ENCODE data around the gene PMVK. TPM values are rescaled to one million over a fixed set of nuclear protein-coding genes. Genes with fewer than 3 reads are reported as not detected.

The PMVK gene
- total RNA-seq, 1 donor from 2014 or later: 38.4 TPM

DNA sequence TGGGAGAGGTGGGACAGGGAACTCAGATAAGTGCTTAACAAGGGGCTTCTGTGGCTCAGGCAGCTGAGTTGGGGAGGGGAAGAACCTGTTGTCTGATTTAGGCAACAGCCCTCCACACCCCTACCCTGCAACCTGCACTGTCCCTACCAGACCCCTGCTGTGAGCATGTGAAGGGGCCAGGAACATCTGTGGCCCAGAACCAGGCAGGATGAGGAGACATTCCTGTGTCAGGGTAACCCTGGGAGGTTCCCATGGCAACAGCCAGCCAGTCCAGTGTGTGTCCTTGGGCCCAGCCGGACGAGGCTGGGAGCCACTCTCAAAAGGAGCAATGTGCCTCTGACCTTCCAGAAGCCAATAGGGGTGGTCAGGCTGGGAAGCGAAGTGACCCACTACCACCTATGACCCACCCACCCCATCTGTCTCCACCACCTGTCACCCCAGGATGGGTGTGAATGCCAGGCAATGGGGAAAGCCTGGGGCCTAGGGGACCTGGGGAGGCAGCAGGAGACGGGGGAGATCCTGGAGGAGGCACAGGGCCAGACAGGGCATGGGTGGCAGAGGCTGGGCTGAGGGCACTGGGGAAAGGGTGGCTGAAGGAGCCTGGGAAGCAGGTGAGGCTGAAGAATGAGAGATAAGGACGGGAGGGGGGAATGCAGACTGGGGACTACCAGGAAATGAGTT, 5.0 kb upstream of the PMVK start:
- Histone ChIP-seq H3K36me3 (peaks cover 17% of the 10 kb centered on the region), H3K9me3 (no peaks in the 10 kb centered on the region), H3K27ac (peak overlapping the region; percentile 44), H3K4me1 (peaks cover 36% of the 10 kb centered on the region), H3K4me3 (no peak overlapping the region), H3K27me3 (no peaks in the 10 kb centered on the region)
- intact Hi-C loops (cut with DNase I): no loop called here
- DNase-seq: no peak
- TF ChIP-seq, protein P1, sequence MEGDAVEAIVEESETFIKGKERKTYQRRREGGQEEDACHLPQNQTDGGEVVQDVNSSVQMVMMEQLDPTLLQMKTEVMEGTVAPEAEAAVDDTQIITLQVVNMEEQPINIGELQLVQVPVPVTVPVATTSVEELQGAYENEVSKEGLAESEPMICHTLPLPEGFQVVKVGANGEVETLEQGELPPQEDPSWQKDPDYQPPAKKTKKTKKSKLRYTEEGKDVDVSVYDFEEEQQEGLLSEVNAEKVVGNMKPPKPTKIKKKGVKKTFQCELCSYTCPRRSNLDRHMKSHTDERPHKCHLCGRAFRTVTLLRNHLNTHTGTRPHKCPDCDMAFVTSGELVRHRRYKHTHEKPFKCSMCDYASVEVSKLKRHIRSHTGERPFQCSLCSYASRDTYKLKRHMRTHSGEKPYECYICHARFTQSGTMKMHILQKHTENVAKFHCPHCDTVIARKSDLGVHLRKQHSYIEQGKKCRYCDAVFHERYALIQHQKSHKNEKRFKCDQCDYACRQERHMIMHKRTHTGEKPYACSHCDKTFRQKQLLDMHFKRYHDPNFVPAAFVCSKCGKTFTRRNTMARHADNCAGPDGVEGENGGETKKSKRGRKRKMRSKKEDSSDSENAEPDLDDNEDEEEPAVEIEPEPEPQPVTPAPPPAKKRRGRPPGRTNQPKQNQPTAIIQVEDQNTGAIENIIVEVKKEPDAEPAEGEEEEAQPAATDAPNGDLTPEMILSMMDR (IDR thresholded peaks at IDR 0.05): no peak
- no peak for ATAC-seq

DNA sequence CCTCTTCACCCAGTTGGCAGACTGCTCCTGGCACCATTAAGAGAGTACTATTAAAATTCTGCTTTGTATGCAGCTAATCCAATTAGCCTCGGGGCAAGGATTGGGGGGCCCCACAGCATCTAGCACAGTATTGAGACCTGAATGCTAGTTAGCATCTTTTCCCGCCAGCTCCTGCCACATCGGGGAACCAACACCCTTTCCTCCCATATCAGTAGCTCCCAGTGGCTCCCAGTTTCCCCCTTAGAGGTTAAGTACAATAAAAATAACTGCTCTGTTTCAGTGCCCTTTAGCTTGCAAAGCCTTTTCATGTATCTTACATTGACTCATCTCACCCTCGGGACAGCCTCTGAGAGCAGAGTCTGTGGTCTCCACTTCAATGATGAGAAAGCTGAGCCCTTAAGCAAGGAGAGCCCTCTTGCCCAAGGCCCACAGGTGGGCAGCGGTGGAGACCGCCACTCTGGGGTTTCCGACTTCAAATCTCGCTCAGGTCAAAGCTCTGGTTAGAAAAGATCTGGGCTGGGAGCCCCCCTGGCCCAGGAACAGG, 4.2 kb upstream of the PMVK start:
- no peak overlapping the region for H3K27ac ChIP-seq
- no peak overlapping the region for H3K4me3 ChIP-seq
- peaks cover 10% of the 10 kb centered on the region for H3K36me3 ChIP-seq
- no peaks in the 10 kb centered on the region for H3K9me3 ChIP-seq
- TF ChIP-seq, protein P1 (IDR thresholded peaks at IDR 0.05): no peak
- H3K27me3 ChIP-seq: no peaks in the 10 kb centered on the region
- ATAC-seq (no peak), DNase-seq (no peak)
- intact Hi-C loops (cut with DNase I): no loop called here
- H3K4me1 ChIP-seq: peaks cover 41% of the 10 kb centered on the region

DNA sequence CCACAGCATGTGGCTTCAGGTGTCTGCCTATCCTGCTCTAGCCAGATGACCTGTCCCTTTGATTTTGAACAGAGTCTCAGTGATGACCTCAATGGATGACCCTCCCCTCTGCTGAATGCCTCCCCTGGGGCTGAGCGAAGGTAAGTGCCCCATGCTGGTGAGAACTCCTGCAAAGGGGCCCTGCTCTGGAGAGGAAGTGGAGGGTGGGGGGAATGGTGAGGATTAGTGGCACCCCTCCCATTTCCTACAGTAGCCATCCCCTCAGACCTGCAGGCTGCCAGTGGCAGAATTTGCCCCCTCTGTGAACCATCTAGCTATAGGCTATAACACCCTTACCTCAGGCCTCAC, 3.7 kb upstream of the PMVK start:
- intact Hi-C loops (cut with DNase I): no loop called here

DNA sequence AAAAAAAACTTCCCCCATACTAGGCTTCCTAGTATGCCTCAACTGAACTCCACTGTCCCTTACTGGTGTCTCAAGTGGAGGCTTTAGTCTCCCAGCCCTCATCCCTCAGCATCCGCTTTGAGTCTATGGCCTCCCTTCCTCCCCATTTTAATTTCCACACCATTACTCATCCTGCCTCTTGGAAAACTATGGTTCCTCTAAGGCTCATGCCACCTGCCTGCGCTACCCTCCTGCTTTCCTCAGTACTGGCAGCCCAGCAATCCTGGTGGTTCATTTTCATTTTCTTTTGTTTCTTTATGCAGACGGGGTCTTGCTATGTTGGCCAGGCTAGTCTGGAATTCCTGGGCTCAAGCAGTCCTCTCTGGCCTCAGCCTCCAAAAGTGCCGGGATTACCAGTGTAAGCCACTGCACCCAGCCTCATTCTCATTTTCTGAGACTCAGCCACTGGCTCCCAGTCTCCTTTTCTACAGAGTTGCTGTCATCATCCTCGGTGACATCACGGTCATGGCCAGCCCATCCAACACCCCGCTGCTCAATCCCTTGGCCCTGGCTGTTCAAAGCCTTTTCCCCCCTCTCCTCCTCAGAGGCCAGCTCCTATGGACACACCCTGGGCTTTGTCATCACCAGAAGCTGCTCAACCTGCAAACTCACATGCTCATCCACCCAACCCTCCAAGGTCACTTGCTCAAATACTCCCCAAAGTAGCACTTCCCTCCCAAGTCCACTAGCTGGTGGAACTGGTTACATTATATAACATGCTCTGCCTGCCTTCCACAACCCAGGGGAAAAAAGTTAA, 2.3 kb upstream of the PMVK start:
- ATAC-seq (no peak), DNase-seq (no peak)
- H3K36me3 ChIP-seq: no peaks in the 10 kb centered on the region
- H3K27ac ChIP-seq: peak overlapping the region; percentile 99
- H3K4me3 ChIP-seq: no peak overlapping the region
- no peaks in the 10 kb centered on the region for H3K27me3 ChIP-seq
- H3K4me1 ChIP-seq: peaks cover 41% of the 10 kb centered on the region
- H3K9me3 ChIP-seq: no peaks in the 10 kb centered on the region
- intact Hi-C loops (cut with DNase I): no loop called here
- TF ChIP-seq, protein P1 (IDR thresholded peaks at IDR 0.05): no peak

More for the DNA sequence above, 3.7 kb upstream of the PMVK start:
- Histone ChIP-seq H3K4me1 (peaks cover 46% of the 10 kb centered on the region), H3K27me3 (no peaks in the 10 kb centered on the region), H3K27ac (no peak overlapping the region), H3K9me3 (no peaks in the 10 kb centered on the region), H3K4me3 (no peak overlapping the region), H3K36me3 (peaks cover 4% of the 10 kb centered on the region)
- ATAC-seq: no peak
- TF ChIP-seq, protein P1 (IDR thresholded peaks at IDR 0.05): no peak
- DNase-seq: no peak

DNA sequence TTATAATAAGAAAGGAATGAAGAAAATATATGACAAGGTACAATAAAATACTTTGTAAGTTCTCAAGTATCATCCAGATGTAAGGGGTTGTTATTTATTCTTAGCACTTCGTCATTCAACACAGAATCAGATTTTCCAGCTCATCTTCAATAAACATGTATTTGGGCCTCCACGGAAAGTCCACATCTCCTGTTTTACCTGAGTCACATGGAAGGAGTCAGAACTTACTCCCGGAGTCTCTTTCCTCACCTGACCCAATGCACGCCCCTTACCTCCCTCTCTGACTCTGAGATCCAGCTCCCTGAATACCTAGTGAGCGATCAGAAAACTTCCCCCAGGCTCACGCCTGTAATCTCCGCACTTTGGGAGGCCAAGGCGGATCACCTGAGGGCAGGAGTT, 1.5 kb upstream of the PMVK start:
- Histone ChIP-seq H3K4me1 (peaks cover 36% of the 10 kb centered on the region), H3K4me3 (peak overlapping the region; percentile 71), H3K27me3 (no peaks in the 10 kb centered on the region), H3K27ac (peak overlapping the region; percentile 99), H3K9me3 (no peaks in the 10 kb centered on the region), H3K36me3 (no peaks in the 10 kb centered on the region)
- no peak for ATAC-seq
- DNase-seq: no peak
- intact Hi-C loops (cut with DNase I): no loop called here
- TF ChIP-seq, protein P1 (IDR thresholded peaks at IDR 0.05): no peak

All from upper lobe of right lung (tissue), 1 donor.